Activated CD8-positive, alpha-beta T cell treated with anti-CD3 and anti-CD28 coated beads for 36 hours (primary cell): ENCODE data around the gene UBE2G2. TPM values are rescaled to one million over a fixed set of nuclear protein-coding genes. Genes with fewer than 3 reads are reported as not detected.

Experiments used
- ATAC-seq: fragments of 200-7000 bp; cut with Tn5 transposase; one replicate; pipeline ENCODE4 v1.10.0; 2021; ENCODE audit warnings: mild to moderate bottlenecking, moderate library complexity
- CTCF ChIA-PET: fragments of 350-600 bp; sonication (Branson Sonifier 250); formaldehyde crosslinking; loops from one replicate; lab custom pipeline; 2021; ENCODE audit warnings: antibody characterized with exemption; lab: Charles Lee
- POLR2A ChIA-PET: fragments of 350-600 bp; sonication (Branson Sonifier 250); formaldehyde crosslinking; loops from one replicate; lab custom pipeline; 2021; ENCODE audit warnings: antibody characterized with exemption; lab: Charles Lee
- DNase-seq: peaks from one replicate; pipeline ENCODE4 v3.0.0-alpha.2; 2020
- H3K27ac Mint-ChIP-seq: one replicate; pipeline ENCODE4 v1.8.0; 2021; ENCODE audit warnings: mild to moderate bottlenecking, mixed read lengths
- H3K27me3 Mint-ChIP-seq: one replicate; pipeline ENCODE4 v1.8.0; 2021; ENCODE audit warnings: mixed read lengths
- H3K36me3 Mint-ChIP-seq: one replicate; pipeline ENCODE4 v1.8.0; 2021; ENCODE audit warnings: low read depth, mixed read lengths
- H3K4me1 Mint-ChIP-seq: one replicate; pipeline ENCODE4 v1.8.0; 2021; ENCODE audit warnings: low read depth, mixed read lengths
- H3K4me3 Mint-ChIP-seq: one replicate; pipeline ENCODE4 v1.8.0; 2021; ENCODE audit warnings: mild to moderate bottlenecking, moderate library complexity, mixed read lengths
- H3K9me3 Mint-ChIP-seq: one replicate; pipeline ENCODE4 v1.8.0; 2021; ENCODE audit warnings: mixed read lengths
- intact Hi-C: fragments of 100-400 bp; cut with micrococcal nuclease; formaldehyde crosslinking; loops from one replicate; pipeline ENCODE4 v1.10.0; 2022
- total RNA-seq, 2 experiments: library from RNA; stranded (reverse); gene quantifications; one replicate each; pipeline ENCODE4 v1.2.3, GENCODE V29; 2021
- TF ChIP-seq, protein P1 (sequence below): fragments of 200-600 bp; IDR thresholded peaks from one replicate; pipeline ENCODE4 v1.8.0; 2022; ENCODE audit warnings: antibody characterized with exemption, mild to moderate bottlenecking

UBE2G2 gene
- total RNA-seq, 2 experiments from 2014 or later = 113 to 115 TPM

GRCh38 chr21:44727757-44728156 is 73.9 kb downstream of the UBE2G2 start:
- ChIA-PET POLR2A (no interaction called here), CTCF (interaction anchor here (1.0 to 1.6 kb wide), 2 partner anchors 15 to 217 kb away, joined by 3 to 4 read pairs; no protein-coding TSS in a partner anchor)
- intact Hi-C loops = no loop called here
- no peak for DNase-seq
- Mint-ChIP-seq H3K4me3 (no peak overlapping the region), H3K27ac (no peak overlapping the region), H3K9me3 (no peaks in the 10 kb centered on the region), H3K36me3 (no peaks in the 10 kb centered on the region), H3K27me3 (peaks cover 11% of the 10 kb centered on the region), H3K4me1 (peaks cover 10% of the 10 kb centered on the region)
- TF ChIP-seq, protein P1, sequence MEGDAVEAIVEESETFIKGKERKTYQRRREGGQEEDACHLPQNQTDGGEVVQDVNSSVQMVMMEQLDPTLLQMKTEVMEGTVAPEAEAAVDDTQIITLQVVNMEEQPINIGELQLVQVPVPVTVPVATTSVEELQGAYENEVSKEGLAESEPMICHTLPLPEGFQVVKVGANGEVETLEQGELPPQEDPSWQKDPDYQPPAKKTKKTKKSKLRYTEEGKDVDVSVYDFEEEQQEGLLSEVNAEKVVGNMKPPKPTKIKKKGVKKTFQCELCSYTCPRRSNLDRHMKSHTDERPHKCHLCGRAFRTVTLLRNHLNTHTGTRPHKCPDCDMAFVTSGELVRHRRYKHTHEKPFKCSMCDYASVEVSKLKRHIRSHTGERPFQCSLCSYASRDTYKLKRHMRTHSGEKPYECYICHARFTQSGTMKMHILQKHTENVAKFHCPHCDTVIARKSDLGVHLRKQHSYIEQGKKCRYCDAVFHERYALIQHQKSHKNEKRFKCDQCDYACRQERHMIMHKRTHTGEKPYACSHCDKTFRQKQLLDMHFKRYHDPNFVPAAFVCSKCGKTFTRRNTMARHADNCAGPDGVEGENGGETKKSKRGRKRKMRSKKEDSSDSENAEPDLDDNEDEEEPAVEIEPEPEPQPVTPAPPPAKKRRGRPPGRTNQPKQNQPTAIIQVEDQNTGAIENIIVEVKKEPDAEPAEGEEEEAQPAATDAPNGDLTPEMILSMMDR = no peak
- ATAC-seq = no peak

- H3K4me1 Mint-ChIP-seq = peaks cover 12% of the 10 kb centered on the region
These were observed 74.3 kb downstream of the UBE2G2 start for GRCh38 chr21:44727321-44727720.

GRCh38 chr21:44726826-44727225 is 74.8 kb downstream of the UBE2G2 start:
- CTCF ChIA-PET = interaction anchor here (1.6 kb wide), 1 partner anchor 16 kb away, joined by 4 read pairs; no protein-coding TSS in a partner anchor
- POLR2A ChIA-PET = no interaction called here
- H3K27ac Mint-ChIP-seq = no peak overlapping the region
- no peak for ATAC-seq
- intact Hi-C loops = no loop called here
- H3K4me1 Mint-ChIP-seq = peaks cover 12% of the 10 kb centered on the region
- H3K4me3 Mint-ChIP-seq = no peak overlapping the region
- TF ChIP-seq, protein P1 = no peak
- no peaks in the 10 kb centered on the region for H3K9me3 Mint-ChIP-seq
- H3K36me3 Mint-ChIP-seq = no peaks in the 10 kb centered on the region
- no peak for DNase-seq
- H3K27me3 Mint-ChIP-seq = peaks cover 14% of the 10 kb centered on the region

More at GRCh38 chr21:44727321-44727720, 74.3 kb downstream of the UBE2G2 start:
- ATAC-seq (no peak), DNase-seq (no peak)
- Mint-ChIP-seq H3K36me3 (no peaks in the 10 kb centered on the region), H3K4me3 (no peak overlapping the region), H3K27me3 (peaks cover 14% of the 10 kb centered on the region), H3K27ac (no peak overlapping the region), H3K9me3 (no peaks in the 10 kb centered on the region)
- ChIA-PET CTCF (interaction anchor here (1.0 to 1.6 kb wide), 2 partner anchors 15 to 216 kb away, joined by 3 to 4 read pairs; no protein-coding TSS in a partner anchor), POLR2A (no interaction called here)
- TF ChIP-seq, protein P1 = no peak
- intact Hi-C loops = no loop called here

DNA sequence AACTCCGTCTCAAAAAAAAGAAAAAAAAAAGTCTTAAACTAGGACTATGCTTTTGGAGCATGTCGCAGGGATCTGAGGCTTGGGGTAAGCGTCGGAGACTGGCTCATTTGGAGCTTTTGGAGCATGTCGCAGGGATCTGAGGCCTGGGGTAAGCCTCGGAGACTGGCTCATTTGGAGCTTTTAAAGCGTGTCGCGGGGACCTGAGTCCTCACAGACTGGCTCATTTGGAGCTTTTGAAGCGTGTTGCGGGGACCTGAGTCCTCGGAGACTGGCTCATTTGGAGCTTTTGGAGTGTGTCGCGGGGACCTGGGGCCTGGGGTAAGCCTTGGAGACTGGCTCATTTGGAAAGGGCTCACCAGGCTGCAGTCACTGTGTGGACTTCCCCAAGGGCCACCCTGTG is 76.7 kb downstream of the UBE2G2 start:
- Mint-ChIP-seq H3K9me3 (no peaks in the 10 kb centered on the region), H3K36me3 (no peaks in the 10 kb centered on the region), H3K4me3 (no peak overlapping the region), H3K27ac (no peak overlapping the region), H3K4me1 (peaks cover 12% of the 10 kb centered on the region), H3K27me3 (peaks cover 18% of the 10 kb centered on the region)
- CTCF ChIA-PET = interaction anchor here (0.9 to 1.4 kb wide), 3 partner anchors 17 to 215 kb away, joined by 3 to 4 read pairs (median 3); no protein-coding TSS in a partner anchor
- no peak for DNase-seq
- no peak for ATAC-seq
- POLR2A ChIA-PET = interaction anchor here (0.6 kb wide), 1 partner anchor 1264 kb away, joined by 3 read pairs; no protein-coding TSS in a partner anchor
- TF ChIP-seq, protein P1 = no peak
- intact Hi-C loops = no loop called here

DNA sequence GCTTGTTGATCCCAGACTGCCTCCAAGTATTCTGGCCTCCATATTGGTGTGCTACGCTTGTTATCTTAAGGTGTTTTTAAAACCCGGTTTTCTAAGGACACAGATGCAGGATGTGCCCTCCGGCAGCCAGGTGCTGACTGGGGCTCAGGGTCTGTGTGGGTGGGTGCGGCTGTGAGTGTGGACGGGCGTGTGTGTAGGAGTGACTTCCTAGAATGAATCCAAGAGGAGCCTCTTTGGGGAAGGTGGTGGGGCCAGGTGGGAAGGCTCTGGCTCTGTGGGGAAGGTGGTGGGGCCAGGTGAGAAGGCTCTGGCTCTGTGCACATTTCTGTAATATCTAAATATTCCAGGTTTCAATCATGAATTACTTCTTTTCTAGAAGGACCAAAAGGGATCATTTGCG is 77.4 kb downstream of the UBE2G2 start:
- CTCF ChIA-PET = interaction anchor here (1.1 to 1.4 kb wide), 2 partner anchors 18 to 69 kb away, joined by 3 to 4 read pairs; no protein-coding TSS in a partner anchor
- intact Hi-C loops = no loop called here
- no peak overlapping the region for H3K4me3 Mint-ChIP-seq

More for the DNA sequence above, 77.4 kb downstream of the UBE2G2 start:
- H3K4me1 Mint-ChIP-seq = peaks cover 12% of the 10 kb centered on the region
- no peaks in the 10 kb centered on the region for H3K36me3 Mint-ChIP-seq
- no peak overlapping the region for H3K27ac Mint-ChIP-seq
- POLR2A ChIA-PET = no interaction called here
- H3K9me3 Mint-ChIP-seq = no peaks in the 10 kb centered on the region
- no peak for DNase-seq
- H3K27me3 Mint-ChIP-seq = peaks cover 19% of the 10 kb centered on the region
- ATAC-seq = no peak
- TF ChIP-seq, protein P1 = no peak
